ENCODE results near the gene ITGB8.

GRCh38 chr7:20313626-20314025 is 17.1 kb upstream of the ITGB8 start:
- no peak for TF ChIP-seq CTCF (conservative IDR thresholded peaks at IDR 0.05; ENCODE audit: low read depth in 2 of 2)
- no peak for TF ChIP-seq EZH2phosphoT487 (IDR thresholded peaks at IDR 0.05; ENCODE audit: unreplicated experiment)
- TF ChIP-seq JUNB (IDR thresholded peaks at IDR 0.05; ENCODE audit: unreplicated experiment) = no peak
- no peak for TF ChIP-seq REST (IDR thresholded peaks at IDR 0.05; ENCODE audit: unreplicated experiment)
- TF ChIP-seq POLR2AphosphoS5 (IDR thresholded peaks at IDR 0.05; ENCODE audit: low read depth) = no peak
- no peak for TF ChIP-seq NANOG (IDR thresholded peaks at IDR 0.05; ENCODE audit: borderline replicate concordance)
- TF ChIP-seq EZH2 (IDR thresholded peaks at IDR 0.05; ENCODE audit: low read depth, unreplicated experiment) = no peak
- no peak for TF ChIP-seq ETS1 (IDR thresholded peaks at IDR 0.05)

All from GM23338 (cell line).